H1 (cell line): ENCODE measurements around the gene ANKS1B. TPM values are rescaled to one million over a fixed set of nuclear protein-coding genes. Genes with fewer than 3 reads are reported as not detected.

Source experiments
- CTCF ChIA-PET: fragments of 300-600 bp; sonication (Branson Sonifier 250); formaldehyde crosslinking; loops from one replicate; lab custom pipeline; 2021; ENCODE audit not compliant: partially characterized antibody; lab: Charles Lee
- POLR2A ChIA-PET: fragments of 300-600 bp; sonication (Branson Sonifier 250); formaldehyde crosslinking; loops from one replicate; lab custom pipeline; 2021; ENCODE audit warnings: inconsistent platforms; ENCODE audit not compliant: partially characterized antibody; lab: Charles Lee
- DNase-seq, 2 experiments: peaks; one replicate each; pipeline versions ENCODE4 v3.0.0 to v3.0.0-alpha.2; 2010 to 2022; ENCODE audit warnings: low spot score in 2 of 2, low read depth in 1 of 2, mixed read lengths in 1 of 2
- FAIRE-seq: peaks from 2 replicates; lab custom pipeline; 2011; peaks lifted over from hg19 to GRCh38; lab: Jason Lieb, UNC
- H2AFZ ChIP-seq: 2 replicates; pipeline ENCODE4 v1.8.1; 2012; ENCODE audit warnings: low read length, inconsistent platforms
- H2AK5ac ChIP-seq: 2 replicates; pipeline ENCODE4 v1.6.1; 2013; ENCODE audit warnings: low read depth, low read length
- H2BK120ac ChIP-seq: replicated peaks from 2 replicates; pipeline ENCODE3; 2013; ENCODE audit warnings: low read depth, low read length, inconsistent platforms
- H2BK12ac ChIP-seq: 2 replicates; pipeline ENCODE4 v1.6.1; 2013; ENCODE audit warnings: low read depth, low read length
- H2BK15ac ChIP-seq: 2 replicates; pipeline ENCODE4 v1.6.1; 2013; ENCODE audit warnings: low read length
- H2BK20ac ChIP-seq: 2 replicates; pipeline ENCODE4 v1.6.1; 2013; ENCODE audit warnings: low read length
- H2BK5ac ChIP-seq: 2 replicates; pipeline ENCODE4 v1.6.1; 2013; ENCODE audit warnings: low read depth, low read length
- H3K14ac ChIP-seq: 2 replicates; pipeline ENCODE4 v1.6.1; 2013; ENCODE audit warnings: inconsistent platforms; ENCODE audit not compliant: insufficient read length
- H3K18ac ChIP-seq: 2 replicates; pipeline ENCODE4 v1.6.1; 2013; ENCODE audit warnings: low read length; ENCODE audit errors: extremely low read depth
- H3K23ac ChIP-seq: 2 replicates; pipeline ENCODE4 v1.6.1; 2013; ENCODE audit warnings: inconsistent platforms; ENCODE audit not compliant: insufficient read length
- H3K23me2 ChIP-seq: 2 replicates; pipeline ENCODE4 v1.6.1; 2013; ENCODE audit warnings: low read depth, low read length
- H3K27ac ChIP-seq: 2 replicates; pipeline ENCODE4 v1.6.1; 2011; ENCODE audit warnings: low read depth, low read length, inconsistent platforms
- H3K27me3 ChIP-seq, 4 experiments: replicated peaks in 1 of 4; 1 replicate in 1 of 4; 2 replicates in 3 of 4; pipeline versions ENCODE4 v1.6.1 to v1.8.1; 2011 to 2013; ENCODE audit warnings: low read length in 3 of 4, mild to moderate bottlenecking in 3 of 4, inconsistent platforms in 2 of 4, mixed read lengths in 2 of 4, moderate library complexity in 1 of 4; ENCODE audit not compliant: control insufficient read depth in 3 of 4, insufficient read depth in 3 of 4; ENCODE audit errors: extremely low read depth in 1 of 4
- H3K36me3 ChIP-seq, 4 experiments: 2 replicates each; pipeline versions ENCODE4 v1.6.1 to v1.8.1; 2011 to 2013; ENCODE audit warnings: mild to moderate bottlenecking in 4 of 4, low read length in 3 of 4, moderate library complexity in 2 of 4, control low read depth in 1 of 4, inconsistent platforms in 1 of 4; ENCODE audit not compliant: insufficient read depth in 4 of 4, control insufficient read depth in 2 of 4
- H3K4ac ChIP-seq: replicated peaks from 2 replicates; pipeline ENCODE3; 2013; ENCODE audit warnings: low read length, low read depth, mixed read lengths, inconsistent platforms; ENCODE audit not compliant: insufficient read length
- H3K4me1 ChIP-seq, 4 experiments: replicated peaks in 1 of 4; 1 replicate in 1 of 4; 2 replicates in 3 of 4; pipeline versions ENCODE4 v1.6.1 to v1.8.1; 2011 to 2013; ENCODE audit warnings: low read length in 3 of 4, inconsistent platforms in 2 of 4, mixed read lengths in 1 of 4; ENCODE audit not compliant: insufficient read depth in 4 of 4, control insufficient read depth in 3 of 4
- H3K4me2 ChIP-seq, 2 experiments: 2 replicates each; pipeline versions ENCODE4 v1.6.1 to v1.8.1; 2011 to 2013; ENCODE audit warnings: low read depth in 2 of 2, low read length in 2 of 2, control low read depth in 1 of 2, inconsistent platforms in 1 of 2, mild to moderate bottlenecking in 1 of 2; ENCODE audit not compliant: insufficient read depth in 1 of 2
- H3K4me3 ChIP-seq, 4 experiments: fragments of 200-600, 300-600 bp in 1 of 4; sonication (generic), shearing (Covaris generic), sonication (Bioruptor Twin) in 1 of 4; 2 replicates each; pipeline versions ENCODE4 v1.5.1 to v1.8.1; 2011 to 2016; ENCODE audit warnings: low read length in 4 of 4, low read depth in 3 of 4, control low read depth in 2 of 4, inconsistent platforms in 2 of 4, mild to moderate bottlenecking in 2 of 4, mixed read lengths in 1 of 4, moderate library complexity in 1 of 4; ENCODE audit not compliant: insufficient read depth in 2 of 4; ENCODE audit errors: extremely low read depth in 1 of 4
- H3K56ac ChIP-seq: replicated peaks from 2 replicates; pipeline ENCODE3; 2013; ENCODE audit warnings: low read depth, mild to moderate bottlenecking, mixed read lengths, low read length, inconsistent platforms; ENCODE audit not compliant: insufficient read length
- H3K79me1 ChIP-seq: 2 replicates; pipeline ENCODE4 v1.6.1; 2013; ENCODE audit warnings: low read depth, low read length, control low read depth
- H3K79me2 ChIP-seq, 2 experiments: 2 replicates each; pipeline versions ENCODE4 v1.6.1 to v1.8.1; 2012 to 2013; ENCODE audit warnings: low read length in 2 of 2, mild to moderate bottlenecking in 2 of 2, inconsistent platforms in 1 of 2; ENCODE audit not compliant: insufficient read depth in 2 of 2, control insufficient read depth in 1 of 2
- H3K9ac ChIP-seq, 4 experiments: replicated peaks in 1 of 4; 1 replicate in 1 of 4; 2 replicates in 3 of 4; pipeline versions ENCODE4 v1.6.1 to v1.8.1; 2011 to 2013; ENCODE audit warnings: low read depth in 3 of 4, low read length in 3 of 4, control low read depth in 2 of 4, mild to moderate bottlenecking in 2 of 4, moderate library complexity in 2 of 4, inconsistent platforms in 1 of 4; ENCODE audit errors: extremely low read depth in 1 of 4
- H3K9me3 ChIP-seq, 2 experiments: 2 replicates each; pipeline versions ENCODE4 v1.6.1 to v1.8.1; 2012 to 2013; ENCODE audit warnings: mild to moderate bottlenecking in 2 of 2, moderate library complexity in 2 of 2, control low read depth in 1 of 2, inconsistent platforms in 1 of 2, low read depth in 1 of 2, low read length in 1 of 2, mixed read lengths in 1 of 2; ENCODE audit not compliant: insufficient read depth in 2 of 2
- H4K20me1 ChIP-seq, 2 experiments: replicated peaks in 1 of 2; 2 replicates each; pipeline versions ENCODE3 to v1.8.1; 2011 to 2013; ENCODE audit warnings: inconsistent platforms in 2 of 2, low read length in 2 of 2, mild to moderate bottlenecking in 1 of 2; ENCODE audit not compliant: insufficient read depth in 2 of 2, control insufficient read depth in 1 of 2
- H4K5ac ChIP-seq: 2 replicates; pipeline ENCODE4 v1.6.1; 2013; ENCODE audit warnings: low read length, low read depth, mixed read lengths, inconsistent platforms; ENCODE audit not compliant: insufficient read length
- H4K8ac ChIP-seq: 2 replicates; pipeline ENCODE4 v1.8.0; 2013; ENCODE audit warnings: mild to moderate bottlenecking, moderate library complexity, low read length, inconsistent platforms; ENCODE audit not compliant: insufficient read depth; ENCODE audit errors: extremely low read depth
- H4K91ac ChIP-seq: replicated peaks from 2 replicates; pipeline ENCODE3; 2013; ENCODE audit warnings: low read length, mixed read lengths, inconsistent platforms; ENCODE audit not compliant: insufficient read length
- FOSL1 ChIP-seq: IDR thresholded peaks from 2 replicates; pipeline ENCODE4 v1.6.1; 2011; ENCODE audit warnings: mild to moderate bottlenecking, low read depth, low read length, moderate library complexity; ENCODE audit not compliant: insufficient read depth
- HDAC6 ChIP-seq: IDR thresholded peaks from one replicate; pipeline ENCODE4 v1.7.1; 2012; ENCODE audit warnings: low read depth, mild to moderate bottlenecking, inconsistent platforms, low read length, moderate library complexity
- SP4 ChIP-seq: IDR thresholded peaks from 2 replicates; pipeline ENCODE4 v1.6.1; 2012; ENCODE audit warnings: low read length, inconsistent platforms
- WGBS, 2 experiments: shearing (Covaris generic) in 1 of 2; methylation state at CpG; one replicate each; pipeline versions ENCODE4 v1.1.6 to v1.1.7; 2013 to 2015; ENCODE audit warnings: low lambda C conversion rate in 2 of 2, mixed read lengths in 2 of 2, inconsistent platforms in 1 of 2, low coverage in 1 of 2, missing lambda C conversion rate in 1 of 2; ENCODE audit not compliant: insufficient replicate concordance in 2 of 2, insufficient coverage in 1 of 2, insufficient read length in 1 of 2; ENCODE audit errors: extremely low coverage in 1 of 2, missing lambda C conversion rate in 1 of 2; 5-methylcytosine and 5-hydroxymethylcytosine counted together
- polyA plus RNA-seq, 7 experiments: library from polyadenylated mRNA; depleted of rRNA in 3 of 7; stranded (reverse) in 5 of 7; unstranded in 2 of 7; fragments of >200 nt in 5 of 7; fragments of 200-250 nt in 2 of 7; gene quantifications; 1 replicate in 5 of 7; 2 replicates in 1 of 7; 4 replicates in 1 of 7; pipeline versions ENCODE4 v1.2.1 to v1.2.3, GENCODE V29; 2011 to 2013; ENCODE audit warnings: missing spikeins in 2 of 7, mixed read lengths in 2 of 7
- total RNA-seq: library from RNA; stranded (reverse); fragmentation: NEBNext Ultra II Directional; extraction: Animal tissue kit (Norgen Biotek cat#: 25700); gene quantifications from 2 replicates; pipeline ENCODE4 v1.2.1, GENCODE V29; 2021

The ANKS1B gene
- total and polyA plus RNA-seq, 2 of the 8 experiments (the other 6 are each of a cell fraction or from before 2014, with no cell fraction given), result 2.7 to 6.1 TPM

GRCh38 chr12:99311373-99311772, 673.4 kb downstream of the ANKS1B start:
- H2BK20ac ChIP-seq, result no peak overlapping the region
- no peak overlapping the region for H2AK5ac ChIP-seq
- ChIA-PET CTCF (interaction anchor here (0.6 kb wide), 1 partner anchor 347 kb away, joined by 3 read pairs; no protein-coding TSS in a partner anchor), POLR2A (no interaction called here)
- H3K79me1 ChIP-seq, result no peaks in the 10 kb centered on the region
- no peak overlapping the region for H3K27ac ChIP-seq
- no peaks in the 10 kb centered on the region for H3K36me3 ChIP-seq
- no peak overlapping the region for H3K4ac ChIP-seq
- H3K56ac ChIP-seq, result no peak overlapping the region
- no peak overlapping the region for H4K91ac ChIP-seq
- no peak overlapping the region for H3K4me2 ChIP-seq
- H3K27me3 ChIP-seq, result no peaks in the 10 kb centered on the region
- no peak overlapping the region for H2BK15ac ChIP-seq
- no peak for DNase-seq
- no peak overlapping the region for H3K23ac ChIP-seq
- no peaks in the 10 kb centered on the region; the same call in 1 of the 2 replicates for H3K23me2 ChIP-seq
- no peaks in the 10 kb centered on the region for H4K20me1 ChIP-seq
- H4K8ac ChIP-seq, result no peak overlapping the region
- no peaks in the 10 kb centered on the region for H3K9me3 ChIP-seq
- no peak overlapping the region for H3K9ac ChIP-seq
- H3K79me2 ChIP-seq, result no peaks in the 10 kb centered on the region
- no peak for FAIRE-seq
- H4K5ac ChIP-seq, result no peak overlapping the region
- no peaks in the 10 kb centered on the region for H3K4me1 ChIP-seq
- H3K4me3 ChIP-seq, result no peak overlapping the region
- no peak overlapping the region for H2BK120ac ChIP-seq
- 93% methylated on average over 1 of the region's 1 CpG; no CpG with 5 or more reads in 1 of the 2 experiments for WGBS, 2 experiments
- H3K14ac ChIP-seq, result no peak overlapping the region
- H3K18ac ChIP-seq, result no peak overlapping the region
- H2BK12ac ChIP-seq, result no peak overlapping the region
- no peak overlapping the region for H2AFZ ChIP-seq
- no peak overlapping the region for H2BK5ac ChIP-seq
- TF ChIP-seq HDAC6, result no peak
- no peak for TF ChIP-seq SP4
- no peak for TF ChIP-seq FOSL1
